GM23338 (cell line): ENCODE measurements around the gene FAM118B. TPM values are rescaled to one million over a fixed set of nuclear protein-coding genes. Genes with fewer than 3 reads are reported as not detected.

Experiments used
- ATAC-seq: fragments of 200-7000 bp; cut with Tn5 transposase; 3 replicates; pipeline ENCODE4 v1.9.1; 2020
- DNase-seq: peaks from one replicate; pipeline ENCODE4 v3.0.0-alpha.2; 2015; ENCODE audit warnings: low spot score
- H2AFZ ChIP-seq: fragments of 200-600 bp; sonication (generic); 2 replicates; pipeline ENCODE4 v1.8.0; 2016; ENCODE audit warnings: antibody characterized with exemption, mild to moderate bottlenecking, moderate library complexity
- H3F3A ChIP-seq: fragments of 200-600 bp; sonication (generic); replicated peaks from 2 replicates; pipeline ENCODE4 v1.8.0; 2017; ENCODE audit warnings: antibody characterized with exemption, mixed run types, low read depth
- H3K27ac ChIP-seq: fragments of 200-600 bp; sonication (generic); 2 replicates; pipeline ENCODE4 v1.6.1; 2016; ENCODE audit warnings: low read depth
- H3K27me3 ChIP-seq: fragments of 200-600 bp; sonication (generic); 2 replicates; pipeline ENCODE4 v1.8.0; 2016; ENCODE audit warnings: mild to moderate bottlenecking, mixed run types, moderate library complexity; ENCODE audit not compliant: insufficient read depth
- H3K36me3 ChIP-seq: fragments of 200-600 bp; sonication (generic); 2 replicates; pipeline ENCODE4 v1.8.0; 2016; ENCODE audit warnings: mild to moderate bottlenecking; ENCODE audit not compliant: insufficient read depth
- H3K4me1 ChIP-seq: fragments of 200-600 bp; sonication (generic); 2 replicates; pipeline ENCODE4 v1.8.0; 2016; ENCODE audit warnings: mild to moderate bottlenecking, moderate library complexity; ENCODE audit not compliant: insufficient read depth
- H3K4me2 ChIP-seq: fragments of 200-600 bp; sonication (generic); 2 replicates; pipeline ENCODE4 v1.7.1; 2017; ENCODE audit warnings: mixed run types
- H3K4me3 ChIP-seq: fragments of 200-600 bp; sonication (generic); 2 replicates; pipeline ENCODE4 v1.6.1; 2016; ENCODE audit warnings: mixed run types
- H3K79me2 ChIP-seq: fragments of 200-600 bp; sonication (generic); replicated peaks from 2 replicates; pipeline ENCODE4 v1.8.0; 2017; ENCODE audit warnings: mild to moderate bottlenecking; ENCODE audit not compliant: insufficient read depth
- H3K9me2 ChIP-seq: fragments of 200-600 bp; sonication (generic); 2 replicates; pipeline ENCODE4 v1.8.0; 2017; ENCODE audit not compliant: insufficient read depth
- H4K20me1 ChIP-seq: fragments of 200-600 bp; sonication (generic); replicated peaks from 2 replicates; pipeline ENCODE4 v1.8.0; 2017; ENCODE audit warnings: mild to moderate bottlenecking; ENCODE audit not compliant: insufficient read depth
- H3K27ac Mint-ChIP-seq: 2 replicates; pipeline ENCODE4 v1.8.0; 2020; ENCODE audit warnings: inconsistent platforms, mild to moderate bottlenecking, moderate library complexity, mixed read lengths
- H3K27me3 Mint-ChIP-seq: 3 replicates; pipeline ENCODE4 v1.8.0; 2022; ENCODE audit warnings: low read depth, mild to moderate bottlenecking, moderate library complexity, mixed read lengths, inconsistent platforms; ENCODE audit not compliant: insufficient read depth, poor library complexity
- H3K36me3 Mint-ChIP-seq: 3 replicates; pipeline ENCODE4 v1.8.0; 2021; ENCODE audit warnings: low read depth, mild to moderate bottlenecking, inconsistent platforms, moderate library complexity, mixed read lengths
- H3K4me1 Mint-ChIP-seq: 3 replicates; pipeline ENCODE4 v1.8.0; 2020; ENCODE audit warnings: mild to moderate bottlenecking, inconsistent platforms, mixed read lengths
- H3K4me3 Mint-ChIP-seq: 3 replicates; pipeline ENCODE4 v1.8.0; 2021; ENCODE audit warnings: moderate library complexity, mild to moderate bottlenecking, inconsistent platforms, mixed read lengths
- H3K9me3 Mint-ChIP-seq: 3 replicates; pipeline ENCODE4 v1.8.0; 2020; ENCODE audit warnings: moderate library complexity, mild to moderate bottlenecking, inconsistent platforms, mixed read lengths
- CREB1 ChIP-seq: fragments of 250-450 bp; sonication (Bioruptor Pico); IDR thresholded peaks from 2 replicates; pipeline ENCODE4 v1.5.0; 2020; ENCODE audit warnings: low read depth, mild to moderate bottlenecking, moderate library complexity
- CTCF ChIP-seq, 2 experiments: fragments of 200-600 bp in 1 of 2; sonication (generic) in 1 of 2; conservative IDR thresholded peaks; 2 replicates each; pipeline versions ENCODE4 v1.5.1 to v1.6.1; 2016 to 2017; ENCODE audit warnings: antibody characterized with exemption in 2 of 2, low read depth in 2 of 2, mild to moderate bottlenecking in 2 of 2, moderate library complexity in 1 of 2
- ETS1 ChIP-seq: IDR thresholded peaks from 2 replicates; pipeline ENCODE4 v1.6.1; 2016; ENCODE audit warnings: antibody characterized with exemption
- EZH2 ChIP-seq: fragments of 200-600 bp; sonication (generic); IDR thresholded peaks from one replicate; pipeline ENCODE4 v1.8.0; 2017; ENCODE audit warnings: antibody characterized with exemption, mild to moderate bottlenecking, low read depth; ENCODE audit not compliant: unreplicated experiment
- EZH2phosphoT487 ChIP-seq: fragments of 200-600 bp; sonication (generic); IDR thresholded peaks from one replicate; pipeline ENCODE4 v1.8.1; 2018; ENCODE audit warnings: antibody characterized with exemption; ENCODE audit not compliant: unreplicated experiment
- JUNB ChIP-seq: IDR thresholded peaks from one replicate; pipeline ENCODE4 v1.6.1; 2016; ENCODE audit warnings: antibody characterized with exemption; ENCODE audit not compliant: unreplicated experiment
- NANOG ChIP-seq: IDR thresholded peaks from 2 replicates; pipeline ENCODE4 v1.6.1; 2016; ENCODE audit warnings: antibody characterized with exemption, borderline replicate concordance
- POLR2AphosphoS5 ChIP-seq: IDR thresholded peaks from 2 replicates; pipeline ENCODE4 v1.6.1; 2016; ENCODE audit warnings: antibody characterized with exemption, low read depth
- REST ChIP-seq: IDR thresholded peaks from one replicate; pipeline ENCODE4 v1.6.1; 2018; ENCODE audit warnings: antibody characterized with exemption; ENCODE audit not compliant: unreplicated experiment
- STAT1 ChIP-seq: IDR thresholded peaks from one replicate; pipeline ENCODE4 v1.6.1; 2016; ENCODE audit warnings: antibody characterized with exemption; ENCODE audit not compliant: unreplicated experiment
- ZNF114 ChIP-seq: fragments of 250-450 bp; sonication (Bioruptor Pico); IDR thresholded peaks from 2 replicates; pipeline ENCODE4 v1.5.0; 2020; ENCODE audit warnings: mild to moderate bottlenecking, moderate library complexity
- ZNF331 ChIP-seq: fragments of 250-450 bp; sonication (Bioruptor Pico); IDR thresholded peaks from 2 replicates; pipeline ENCODE4 v1.5.0; 2020; ENCODE audit warnings: low read depth, mild to moderate bottlenecking, moderate library complexity
- ZNF462 ChIP-seq: fragments of 250-450 bp; sonication (Bioruptor Pico); IDR thresholded peaks from 2 replicates; pipeline ENCODE4 v1.5.0; 2020; ENCODE audit warnings: mild to moderate bottlenecking, moderate library complexity
- polyA plus RNA-seq: library from polyadenylated mRNA; unstranded; fragments of >200 nt; fragmentation: Nextera tagmentation; extraction: Ambion mirVana; gene quantifications from 2 replicates; pipeline ENCODE4 v1.2.1, GENCODE V29; 2016
- total RNA-seq: library from RNA; depleted of rRNA; stranded (reverse); fragments of >200 nt; shearing (Covaris generic); gene quantifications from 2 replicates; pipeline ENCODE4 v1.2.3, GENCODE V29; 2014

Gene FAM118B
- total and polyA plus RNA-seq, 2 experiments from 2014 or later = 33.7 to 43.4 TPM

- no peaks in the 10 kb centered on the region; the same call in 2 of the 3 replicates for H3K9me3 Mint-ChIP-seq
- no peak overlapping the region for H3K4me3 Mint-ChIP-seq
- peaks cover 28% of the 10 kb centered on the region for H3K27me3 Mint-ChIP-seq
Measured at GRCh38 chr11:126280595-126280994, 69.0 kb downstream of the FAM118B start.

More at GRCh38 chr11:126280595-126280994, 69.0 kb downstream of the FAM118B start:
- ATAC-seq (no peak), DNase-seq (no peak)
- no peak overlapping the region for H3K27ac ChIP-seq
- H3K4me3 ChIP-seq = no peak overlapping the region
- no peaks in the 10 kb centered on the region for H3K9me2 ChIP-seq
- peaks cover 19% of the 10 kb centered on the region for H3K27me3 ChIP-seq
- H3F3A ChIP-seq = peaks cover 10% of the 10 kb centered on the region
- no peaks in the 10 kb centered on the region for H3K79me2 ChIP-seq
- Mint-ChIP-seq H3K4me1 (peaks cover 15% of the 10 kb centered on the region), H3K36me3 (peaks cover 26% of the 10 kb centered on the region), H3K27ac (no peak overlapping the region)
- H2AFZ ChIP-seq = no peak overlapping the region
- TF ChIP-seq CTCF (conservative IDR thresholded peaks at IDR 0.05; ENCODE audit: low read depth in 2 of 2) (no peak), ETS1 (no peak), STAT1 (no peak), ZNF462 (CRISPR knock-in tag) (no peak), REST (no peak), CREB1 (CRISPR knock-in tag) (no peak), EZH2phosphoT487 (no peak), EZH2 (no peak), ZNF331 (CRISPR knock-in tag) (no peak), ZNF114 (CRISPR knock-in tag) (no peak), JUNB (no peak), POLR2AphosphoS5 (no peak), NANOG (no peak)
- no peaks in the 10 kb centered on the region for H4K20me1 ChIP-seq
- H3K4me2 ChIP-seq = no peak overlapping the region
- no peaks in the 10 kb centered on the region for H3K36me3 ChIP-seq
- 0 out of 2 replicates have a peak, but pooled peaks cover 7% of the 10 kb centered on the region for H3K4me1 ChIP-seq
